LNCaP clone FGC (cell line): ENCODE results near the gene CYP27B1.

Source experiments
- DNase-seq: peaks from one replicate; pipeline ENCODE4 v3.0.0-alpha.2; 2011; ENCODE audit warnings: low read depth
- H3K4me3 ChIP-seq: 2 replicates; pipeline ENCODE4 v1.5.1; 2011; ENCODE audit warnings: mild to moderate bottlenecking, low read depth, low read length, control low read depth
- CTCF ChIP-seq: IDR thresholded peaks from 2 replicates; pipeline ENCODE4 v1.5.1; 2012; ENCODE audit warnings: mild to moderate bottlenecking; ENCODE audit not compliant: control insufficient read depth, insufficient read depth; ENCODE audit errors: extremely low read depth

Gene CYP27B1

GRCh38 chr12:57767305-57767698 lies 424 bp upstream of the CYP27B1 start:
- DNase-seq: no peak
- TF ChIP-seq CTCF: no peak
- H3K4me3 ChIP-seq: no peak overlapping the region

GRCh38 chr12:57765698-57766463 lies 997 bp downstream of the CYP27B1 start:
- DNase-seq: no peak
- no peak for TF ChIP-seq CTCF
- peak overlapping the region; percentile 17 for H3K4me3 ChIP-seq

GRCh38 chr12:57765003-57765697 lies 1.7 kb downstream of the CYP27B1 start:
- 0 out of 2 replicates have a peak, but pooled peaks have one; percentile 23 for TF ChIP-seq CTCF
- peak overlapping the region; percentile 25 for H3K4me3 ChIP-seq
- no peak for DNase-seq

- DNase-seq: no peak
- no peak for TF ChIP-seq CTCF
- peak overlapping the region; percentile 25 for H3K4me3 ChIP-seq
Measured at GRCh38 chr12:57764662-57765002, 2.2 kb downstream of the CYP27B1 start.

GRCh38 chr12:57763881-57764661 lies 2.8 kb downstream of the CYP27B1 start:
- no peak for DNase-seq
- no peak for TF ChIP-seq CTCF
- no peak overlapping the region for H3K4me3 ChIP-seq

GRCh38 chr12:57762463-57762862 lies 4.4 kb downstream of the CYP27B1 start:
- TF ChIP-seq CTCF: no peak
- no peak for DNase-seq

More at GRCh38 chr12:57762463-57762862, 4.4 kb downstream of the CYP27B1 start:
- no peak overlapping the region for H3K4me3 ChIP-seq
